Mammary epithelial cell (primary cell): ENCODE results near the gene LRRFIP1.

ENCODE experiments used
- CTCF ChIP-seq, 2 donors: IDR thresholded peaks in 1 of 2; conservative IDR thresholded peaks in 1 of 2; 2 replicates each; pipeline ENCODE4 v1.5.1; 2011 to 2012; ENCODE audit warnings: inconsistent platforms in 2 of 2, low read length in 2 of 2, mild to moderate bottlenecking in 2 of 2, control low read depth in 1 of 2, low read depth in 1 of 2; ENCODE audit not compliant: insufficient read depth in 1 of 2; ENCODE audit errors: extremely low read depth in 1 of 2
- EZH2 ChIP-seq: IDR thresholded peaks from 2 replicates; pipeline ENCODE4 v1.6.1; 2012; ENCODE audit warnings: low read length, inconsistent platforms, borderline replicate concordance

GRCh38 chr2:237725661-237726060, 98.3 kb downstream of the LRRFIP1 start:
- TF ChIP-seq CTCF (conservative IDR thresholded peaks at IDR 0.05 in 1 of 2, IDR thresholded peaks at IDR 0.05 in 1 of 2; ENCODE audit: extremely low read depth in 1 of 2, insufficient read depth in 1 of 2, low read depth in 1 of 2, low read length in 2 of 2) (no peak), EZH2 (no peak)
